Measurements from ENCODE around the gene HNRNPUL2. TPM values are rescaled to one million over a fixed set of nuclear protein-coding genes. Genes with fewer than 3 reads are reported as not detected.

Gene HNRNPUL2
- 50.6 and 53.9 TPM in 2 replicates for total RNA-seq (2013; cell fraction: nucleolus; rRNA removed)
- total RNA-seq (2014; rRNA removed) (6.6 and 8.8 TPM in 2 replicates), total RNA-seq (2014; rRNA removed; fragmentation: Illumina TruSeq; extraction: Trizol) (21.1 and 22.7 TPM in 2 replicates), total RNA-seq (2021) (47.9 and 50.5 TPM in 2 replicates), polyA plus RNA-seq (2011; rRNA removed) (23.7 and 29.8 TPM in 2 replicates), polyA plus RNA-seq (2014; fragmentation: Illumina TruSeq; extraction: Trizol) (72.2 and 73.7 TPM in 2 replicates), polyA plus RNA-seq (2014; fragmentation: Nextera tagmentation; extraction: Ambion mirVana) (1 to 10 TPM; 1.6 to 7.4 TPM), polyA plus RNA-seq (2014; rRNA removed) (39.9 and 43.9 TPM in 2 replicates), polyA plus RNA-seq (2016; fragmentation: Nextera tagmentation; extraction: Ambion mirVana) (1 to 10 TPM; 2.6 to 2.7 TPM), polyA minus RNA-seq (2011; rRNA and poly(A)+ RNA removed) (23.3 and 25.3 TPM in 2 replicates), Bru-seq, nascent RNA (percentile 93 among the genes with signal in this experiment), BruChase-seq, experiment 1, labeled RNA remaining after a 6-hour chase (percentile 99 among the genes with signal in this experiment), BruChase-seq, experiment 2, labeled RNA remaining after a 2-hour chase (percentile 99 among the genes with signal in this experiment)
- 27.5 TPM for polyA plus RNA-seq (2011; ENCODE audit: low read depth)
- polyA plus RNA-seq (2011; cell fraction: cytosol; rRNA removed) = 15.8 and 19.0 TPM in 2 replicates
- 27.0 and 40.2 TPM in 2 replicates for polyA plus RNA-seq (2011; cell fraction: nucleus; rRNA removed)
- polyA plus RNA-seq (2012) = 52.9 and 61.7 TPM in 2 replicates
- polyA minus RNA-seq (2011; cell fraction: cytosol; rRNA and poly(A)+ RNA removed) = 10.6 and 13.2 TPM in 2 replicates
- polyA minus RNA-seq (2011; cell fraction: nucleus; rRNA and poly(A)+ RNA removed) = 13.5 and 26.4 TPM in 2 replicates
- long read RNA-seq, experiment 1, partial matches to known transcripts = 0 of 3 reads
- long read RNA-seq, experiment 1, other reads (novel, unspliced or antisense) = 3 of 3 reads
- long read RNA-seq, experiment 2, partial matches to known transcripts = 0 of 4 reads
- long read RNA-seq, experiment 2, other reads (novel, unspliced or antisense) = 4 of 4 reads

DNA sequence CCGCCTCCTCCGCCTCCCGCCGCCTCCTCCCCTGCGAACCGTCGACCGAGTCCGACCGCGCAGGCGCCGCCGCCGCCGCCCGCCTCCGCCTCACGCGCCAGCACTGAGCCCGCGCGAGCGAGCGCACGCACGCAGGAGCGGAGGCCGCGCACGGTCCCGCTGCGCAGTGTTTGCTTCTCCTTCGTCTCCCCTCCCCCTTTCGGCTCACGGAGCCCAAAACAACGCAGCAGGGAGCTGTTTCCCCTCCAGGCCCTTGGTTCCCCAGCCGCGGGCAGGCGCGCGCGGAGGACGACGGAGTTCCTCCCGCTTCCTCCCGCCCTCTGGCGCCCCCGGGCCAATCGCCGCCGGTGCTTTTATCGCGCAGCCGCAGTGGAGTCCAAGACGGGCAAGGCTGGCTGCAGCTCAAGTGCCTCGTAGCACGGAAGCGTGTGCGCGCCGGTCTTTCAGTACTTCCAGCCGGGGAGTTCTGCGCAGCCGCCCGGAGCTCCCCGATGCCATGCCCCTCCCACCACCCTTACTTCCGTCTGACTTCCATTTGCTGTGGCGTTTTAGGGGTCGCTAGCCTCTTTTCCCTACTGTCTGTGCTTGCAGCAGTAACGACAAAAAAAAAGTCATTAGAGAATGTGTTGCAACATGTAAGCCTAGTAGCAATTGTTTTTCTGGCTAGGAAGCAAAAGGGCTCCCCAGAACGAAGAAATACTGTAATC is at the start of gene HNRNPUL2:
Gene HNRNPUL2, minus strand, starts transcription at position 293 of the 707 bp plus-strand sequence. CDS start 301 bp downstream, outside the sequence.
- DNase-seq (ENCODE audit: low read depth, low spot score) = peak; percentile 95
- under 1% methylated on average over 69 of the region's 72 CpGs for WGBS (ENCODE audit: insufficient coverage, insufficient replicate concordance, low lambda C conversion rate, missing lambda C conversion rate)
- POLR2A ChIA-PET = interaction anchor here (0.5 to 6.8 kb wide), 38 partner anchors 13 to 1480 kb away, joined by 3 to 79 read pairs (median 6); partner anchors contain the start of genes BSCL2, C11orf98, CSKMT and EEF1G
- intact Hi-C loops (cut with micrococcal nuclease; ENCODE audit: unreplicated experiment) (loop anchor here (1.0 to 5.0 kb wide), 6 partner anchors 18 to 129 kb away; partner anchors contain the start of genes MTA2, NXF1, TAF6L and ZBTB3), in situ Hi-C loops (cut with MboI) (no loop called here)
- Histone ChIP-seq H3K79me2 (ENCODE audit: control insufficient read depth, insufficient read depth, low read length) (peaks cover 75% of the 10 kb centered on the region), H3K4me3 (peak within 1 kb of the TSS; percentile 100), H3K27ac (ENCODE audit: control insufficient read depth, insufficient read depth) (peak within 1 kb of the TSS; percentile 94), H3K9ac (ENCODE audit: control insufficient read depth, insufficient read depth, low read length) (peak within 1 kb of the TSS; percentile 91), H3K4me2 (ENCODE audit: control insufficient read depth, insufficient read depth) (peak within 1 kb of the TSS; percentile 81), H4K20me1 (ENCODE audit: control insufficient read depth, insufficient read depth) (peaks cover 11% of the 10 kb centered on the region; the same call in 1 of the 2 replicates), H3K27me3 (replicated peaks in 1 of 2; ENCODE audit: control insufficient read depth in 2 of 2, insufficient read depth in 2 of 2, low read length in 1 of 2) (no peaks in the 10 kb centered on the region), H3K4me1 (ENCODE audit: control insufficient read depth, insufficient read depth, low read length) (no peaks in the 10 kb centered on the region; the same call in 1 of the 2 replicates), H3K36me3 (ENCODE audit: control insufficient read depth in 2 of 2, insufficient read depth in 2 of 2, low read length in 1 of 2) (peaks cover 4 to 23% of the 10 kb centered on the region in 2 experiments), H2AFZ (ENCODE audit: control insufficient read depth, low read depth, low read length) (peak within 1 kb of the TSS; percentile 96), H3K9me3 (replicated peaks; ENCODE audit: control insufficient read depth, insufficient read depth, low read length) (no peaks in the 10 kb centered on the region; the same call in 2 of the 3 replicates)
- RAD21 ChIA-PET (ENCODE audit: unreplicated experiment) = interaction anchor here (0.6 to 5.2 kb wide), 26 partner anchors 16 to 480 kb away, joined by 3 to 44 read pairs (median 4); partner anchors contain the start of genes B3GAT3, C11orf98, CSKMT and POLR2G
- CTCF ChIA-PET = interaction anchor here (0.8 to 5.4 kb wide), 13 partner anchors 18 to 157 kb away, joined by 3 to 34 read pairs (median 4); partner anchors contain the start of genes BSCL2, C11orf98, CSKMT and EEF1G
- BruUV-seq (replicated peaks) = no TSS peak
- peak; percentile 90 for ATAC-seq
- SMC1A ChIA-PET (ENCODE audit: uncharacterized antibody, unreplicated experiment) = interaction anchor here (1.0 to 4.8 kb wide), 16 partner anchors 8 to 154 kb away, joined by 3 to 27 read pairs (median 4); partner anchors contain the start of genes BSCL2, C11orf98, CSKMT and GANAB
- FAIRE-seq = no peak
- TF ChIP-seq, protein P1, sequence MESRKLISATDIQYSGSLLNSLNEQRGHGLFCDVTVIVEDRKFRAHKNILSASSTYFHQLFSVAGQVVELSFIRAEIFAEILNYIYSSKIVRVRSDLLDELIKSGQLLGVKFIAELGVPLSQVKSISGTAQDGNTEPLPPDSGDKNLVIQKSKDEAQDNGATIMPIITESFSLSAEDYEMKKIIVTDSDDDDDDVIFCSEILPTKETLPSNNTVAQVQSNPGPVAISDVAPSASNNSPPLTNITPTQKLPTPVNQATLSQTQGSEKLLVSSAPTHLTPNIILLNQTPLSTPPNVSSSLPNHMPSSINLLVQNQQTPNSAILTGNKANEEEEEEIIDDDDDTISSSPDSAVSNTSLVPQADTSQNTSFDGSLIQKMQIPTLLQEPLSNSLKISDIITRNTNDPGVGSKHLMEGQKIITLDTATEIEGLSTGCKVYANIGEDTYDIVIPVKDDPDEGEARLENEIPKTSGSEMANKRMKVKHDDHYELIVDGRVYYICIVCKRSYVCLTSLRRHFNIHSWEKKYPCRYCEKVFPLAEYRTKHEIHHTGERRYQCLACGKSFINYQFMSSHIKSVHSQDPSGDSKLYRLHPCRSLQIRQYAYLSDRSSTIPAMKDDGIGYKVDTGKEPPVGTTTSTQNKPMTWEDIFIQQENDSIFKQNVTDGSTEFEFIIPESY (IDR thresholded peaks at IDR 0.05) = no peak; the same call in 1 of the 2 replicates
- TF ChIP-seq, protein P2, sequence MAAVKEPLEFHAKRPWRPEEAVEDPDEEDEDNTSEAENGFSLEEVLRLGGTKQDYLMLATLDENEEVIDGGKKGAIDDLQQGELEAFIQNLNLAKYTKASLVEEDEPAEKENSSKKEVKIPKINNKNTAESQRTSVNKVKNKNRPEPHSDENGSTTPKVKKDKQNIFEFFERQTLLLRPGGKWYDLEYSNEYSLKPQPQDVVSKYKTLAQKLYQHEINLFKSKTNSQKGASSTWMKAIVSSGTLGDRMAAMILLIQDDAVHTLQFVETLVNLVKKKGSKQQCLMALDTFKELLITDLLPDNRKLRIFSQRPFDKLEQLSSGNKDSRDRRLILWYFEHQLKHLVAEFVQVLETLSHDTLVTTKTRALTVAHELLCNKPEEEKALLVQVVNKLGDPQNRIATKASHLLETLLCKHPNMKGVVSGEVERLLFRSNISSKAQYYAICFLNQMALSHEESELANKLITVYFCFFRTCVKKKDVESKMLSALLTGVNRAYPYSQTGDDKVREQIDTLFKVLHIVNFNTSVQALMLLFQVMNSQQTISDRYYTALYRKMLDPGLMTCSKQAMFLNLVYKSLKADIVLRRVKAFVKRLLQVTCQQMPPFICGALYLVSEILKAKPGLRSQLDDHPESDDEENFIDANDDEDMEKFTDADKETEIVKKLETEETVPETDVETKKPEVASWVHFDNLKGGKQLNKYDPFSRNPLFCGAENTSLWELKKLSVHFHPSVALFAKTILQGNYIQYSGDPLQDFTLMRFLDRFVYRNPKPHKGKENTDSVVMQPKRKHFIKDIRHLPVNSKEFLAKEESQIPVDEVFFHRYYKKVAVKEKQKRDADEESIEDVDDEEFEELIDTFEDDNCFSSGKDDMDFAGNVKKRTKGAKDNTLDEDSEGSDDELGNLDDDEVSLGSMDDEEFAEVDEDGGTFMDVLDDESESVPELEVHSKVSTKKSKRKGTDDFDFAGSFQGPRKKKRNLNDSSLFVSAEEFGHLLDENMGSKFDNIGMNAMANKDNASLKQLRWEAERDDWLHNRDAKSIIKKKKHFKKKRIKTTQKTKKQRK (IDR thresholded peaks at IDR 0.05; ENCODE audit: low read depth, low read length) = no peak
- TF ChIP-seq ASH2L (IDR thresholded peaks at IDR 0.05; ENCODE audit: borderline replicate concordance, low read depth) = no peak
- no peak for TF ChIP-seq USF2 (IDR thresholded peaks at IDR 0.05; ENCODE audit: borderline replicate concordance, low read depth, low read length)
- TF ChIP-seq, protein P3, sequence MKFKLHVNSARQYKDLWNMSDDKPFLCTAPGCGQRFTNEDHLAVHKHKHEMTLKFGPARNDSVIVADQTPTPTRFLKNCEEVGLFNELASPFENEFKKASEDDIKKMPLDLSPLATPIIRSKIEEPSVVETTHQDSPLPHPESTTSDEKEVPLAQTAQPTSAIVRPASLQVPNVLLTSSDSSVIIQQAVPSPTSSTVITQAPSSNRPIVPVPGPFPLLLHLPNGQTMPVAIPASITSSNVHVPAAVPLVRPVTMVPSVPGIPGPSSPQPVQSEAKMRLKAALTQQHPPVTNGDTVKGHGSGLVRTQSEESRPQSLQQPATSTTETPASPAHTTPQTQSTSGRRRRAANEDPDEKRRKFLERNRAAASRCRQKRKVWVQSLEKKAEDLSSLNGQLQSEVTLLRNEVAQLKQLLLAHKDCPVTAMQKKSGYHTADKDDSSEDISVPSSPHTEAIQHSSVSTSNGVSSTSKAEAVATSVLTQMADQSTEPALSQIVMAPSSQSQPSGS (IDR thresholded peaks at IDR 0.05; ENCODE audit: low read length) = no peak
- TF ChIP-seq BMI1 (IDR thresholded peaks at IDR 0.05; ENCODE audit: borderline replicate concordance) = no peak
- TF ChIP-seq RCOR1 (conservative IDR thresholded peaks at IDR 0.05; ENCODE audit: low read depth, low read length) = no peak; the same call in 1 of the 2 replicates
- no peak for TF ChIP-seq BCL11A (IDR thresholded peaks at IDR 0.05; ENCODE audit: low read depth, low read length)

Data from GM12878 (cell line).